ENCODE results near the gene PPM1B. TPM values are rescaled to one million over a fixed set of nuclear protein-coding genes. Genes with fewer than 3 reads are reported as not detected.

PPM1B gene
- total and polyA plus RNA-seq, 2 of the 8 experiments (the other 6 are each of a cell fraction or from before 2014, with no cell fraction given): 43.6 to 126 TPM

DNA sequence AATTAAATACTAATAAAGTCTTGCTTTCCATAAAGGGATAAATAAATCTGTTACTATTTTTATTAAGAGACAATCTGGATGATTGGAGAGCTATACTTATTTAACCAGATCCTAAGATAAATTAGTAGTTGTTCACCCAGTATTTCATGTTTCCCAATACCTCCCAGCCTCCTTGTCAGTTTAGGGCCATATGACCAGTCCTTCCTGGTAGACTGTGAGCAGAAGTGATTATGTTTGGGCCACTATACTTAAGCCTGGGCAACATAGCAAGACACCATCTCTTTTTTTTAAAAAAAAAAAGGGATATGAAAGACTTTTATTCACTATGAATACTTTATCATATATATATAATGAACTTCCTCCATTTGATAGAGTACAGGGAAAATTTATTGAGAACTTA lies 48.8 kb upstream of the PPM1B start:
- H2BK12ac ChIP-seq (ENCODE audit: low read depth, low read length): no peak overlapping the region
- H2AK5ac ChIP-seq (ENCODE audit: low read depth, low read length): no peak overlapping the region
- no peak for FAIRE-seq
- H4K91ac ChIP-seq (replicated peaks; ENCODE audit: insufficient read length, low read length): no peak overlapping the region
- H3K23ac ChIP-seq (ENCODE audit: insufficient read length): no peak overlapping the region
- no peak overlapping the region for H2BK120ac ChIP-seq (replicated peaks; ENCODE audit: low read depth, low read length)
- H3K79me2 ChIP-seq (ENCODE audit: control insufficient read depth in 1 of 2, insufficient read depth in 2 of 2, low read length in 2 of 2): no peaks in the 10 kb centered on the region
- H3K18ac ChIP-seq (ENCODE audit: extremely low read depth, low read length): no peak overlapping the region
- H3K36me3 ChIP-seq (ENCODE audit: control insufficient read depth in 2 of 4, insufficient read depth in 4 of 4, low read length in 3 of 4): no peaks in the 10 kb centered on the region
- no peaks in the 10 kb centered on the region; the same call in 1 of the 2 replicates for H3K23me2 ChIP-seq (ENCODE audit: low read depth, low read length)
- TF ChIP-seq SIRT6 (IDR thresholded peaks at IDR 0.05; ENCODE audit: low read length) (no peak), BACH1 (IDR thresholded peaks at IDR 0.05; ENCODE audit: low read length) (no peak), GTF2F1 (IDR thresholded peaks at IDR 0.05; ENCODE audit: borderline replicate concordance, low read depth, low read length) (no peak), KDM5A (IDR thresholded peaks at IDR 0.05; ENCODE audit: low read length) (no peak), SP1 (IDR thresholded peaks at IDR 0.05; ENCODE audit: low read depth, low read length) (no peak), CREB1 (IDR thresholded peaks at IDR 0.05) (no peak), CTBP2 (IDR thresholded peaks at IDR 0.05; ENCODE audit: borderline replicate concordance, insufficient read depth, insufficient read length, low read length) (no peak), POLR2AphosphoS5 (IDR thresholded peaks at IDR 0.05; ENCODE audit: low read depth, low read length) (no peak), TAF1 (IDR thresholded peaks at IDR 0.05; ENCODE audit: low read depth, low read length) (no peak)
- TF ChIP-seq, protein P1, sequence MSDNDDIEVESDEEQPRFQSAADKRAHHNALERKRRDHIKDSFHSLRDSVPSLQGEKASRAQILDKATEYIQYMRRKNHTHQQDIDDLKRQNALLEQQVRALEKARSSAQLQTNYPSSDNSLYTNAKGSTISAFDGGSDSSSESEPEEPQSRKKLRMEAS (IDR thresholded peaks at IDR 0.05): no peak
- no peak overlapping the region for H2BK15ac ChIP-seq (ENCODE audit: low read length)
- CTCF ChIA-PET (ENCODE audit: partially characterized antibody): interaction anchor here (0.6 to 1.5 kb wide), 3 partner anchors 32 to 176 kb away, joined by 3 to 4 read pairs (median 3); no protein-coding TSS in a partner anchor
- no peak for DNase-seq (ENCODE audit: low read depth in 1 of 2, low spot score in 2 of 2)
- no peak overlapping the region for H3K9ac ChIP-seq (replicated peaks in 1 of 4; ENCODE audit: extremely low read depth in 1 of 4, low read depth in 3 of 4, low read length in 3 of 4)
- no peak overlapping the region for H2AFZ ChIP-seq (ENCODE audit: low read length)
- no peaks in the 10 kb centered on the region for H3K9me3 ChIP-seq (ENCODE audit: insufficient read depth in 2 of 2, low read depth in 1 of 2, low read length in 1 of 2)
- H4K20me1 ChIP-seq (replicated peaks in 1 of 2; ENCODE audit: control insufficient read depth in 1 of 2, insufficient read depth in 2 of 2, low read length in 2 of 2): no peaks in the 10 kb centered on the region
- no peaks in the 10 kb centered on the region for H3K27me3 ChIP-seq (replicated peaks in 1 of 4; ENCODE audit: control insufficient read depth in 3 of 4, extremely low read depth in 1 of 4, insufficient read depth in 3 of 4, low read length in 3 of 4)
- POLR2A ChIA-PET (ENCODE audit: partially characterized antibody): interaction anchor here (0.6 kb wide), 1 partner anchor 45 kb away, joined by 3 read pairs; no protein-coding TSS in a partner anchor
- no peak overlapping the region for H3K14ac ChIP-seq (ENCODE audit: insufficient read length)
- no peaks in the 10 kb centered on the region for H3K79me1 ChIP-seq (ENCODE audit: low read depth, low read length)
- no peak overlapping the region for H2BK20ac ChIP-seq (ENCODE audit: low read length)
- no peak overlapping the region for H3K56ac ChIP-seq (replicated peaks; ENCODE audit: insufficient read length, low read depth, low read length)
- H4K5ac ChIP-seq (ENCODE audit: insufficient read length, low read depth, low read length): no peak overlapping the region
- H3K27ac ChIP-seq (ENCODE audit: low read depth, low read length): no peak overlapping the region
- peaks cover 0 to 3% (median 0%) of the 10 kb centered on the region in 4 experiments; a peak in 1 of 7 replicates for H3K4me1 ChIP-seq (replicated peaks in 1 of 4; ENCODE audit: control insufficient read depth in 3 of 4, insufficient read depth in 4 of 4, low read length in 3 of 4)
- H4K8ac ChIP-seq (ENCODE audit: extremely low read depth, insufficient read depth, low read length): no peak overlapping the region
- H3K4me3 ChIP-seq (ENCODE audit: extremely low read depth in 1 of 4, insufficient read depth in 2 of 4, low read depth in 3 of 4, low read length in 4 of 4): no peak overlapping the region
- no peak overlapping the region for H3K4me2 ChIP-seq (ENCODE audit: insufficient read depth in 1 of 2, low read depth in 2 of 2, low read length in 2 of 2)
- H3K4ac ChIP-seq (replicated peaks; ENCODE audit: insufficient read length, low read depth, low read length): no peak overlapping the region
- H2BK5ac ChIP-seq (ENCODE audit: low read depth, low read length): no peak overlapping the region
